Upper lobe of right lung (tissue), 1 donor: Measurements from ENCODE around the gene SUSD3. TPM values are rescaled to one million over a fixed set of nuclear protein-coding genes. Genes with fewer than 3 reads are reported as not detected.
A peak's percentile ranks its signal among the peaks of the same experiment; 100 is the strongest.
"Not testable (repeated sequence)": the region's sequence is repeated elsewhere in the genome, so short reads cannot be mapped to it uniquely, and the experiment has no call there.

Experiments used
- ATAC-seq: fragments of 200-7000 bp; cut with Tn5 transposase; one replicate; pipeline ENCODE4 v1.9.1; 2020; ENCODE audit warnings: mild to moderate bottlenecking, moderate library complexity
- DNase-seq: peaks from one replicate; pipeline ENCODE4 v3.0.0-alpha.2; 2020
- H3K27ac ChIP-seq: fragments of 200-600 bp; one replicate; pipeline ENCODE4 v1.8.0; 2022
- H3K27me3 ChIP-seq: fragments of 200-600 bp; one replicate; pipeline ENCODE4 v1.8.0; 2022; ENCODE audit warnings: mild to moderate bottlenecking
- H3K36me3 ChIP-seq: fragments of 200-600 bp; one replicate; pipeline ENCODE4 v1.8.0; 2022
- H3K4me1 ChIP-seq: fragments of 200-600 bp; one replicate; pipeline ENCODE4 v1.8.0; 2022
- H3K4me3 ChIP-seq: fragments of 200-600 bp; one replicate; pipeline ENCODE4 v1.8.0; 2022; ENCODE audit warnings: mild to moderate bottlenecking
- H3K9me3 ChIP-seq: fragments of 200-600 bp; one replicate; pipeline ENCODE4 v1.8.0; 2022
- CTCF ChIP-seq: fragments of 200-600 bp; IDR thresholded peaks from one replicate; pipeline ENCODE4 v1.8.0; 2022; ENCODE audit warnings: antibody characterized with exemption
- intact Hi-C: fragments of 100-400 bp; cut with DNase I; formaldehyde crosslinking; loops from one replicate; pipeline ENCODE4 v1.11.0; 2022
- total RNA-seq: library from RNA; stranded (reverse); fragmentation: NEBNext Ultra II Directional; extraction: Animal tissue kit (Norgen Biotek cat#: 25700); gene quantifications from one replicate; pipeline ENCODE4 v1.2.1, GENCODE V29; 2021
- donor health status: DM: no; HTN: yes; CAD: no; lungs with severe emphysema.

SUSD3 gene
- total RNA-seq, 1 donor from 2014 or later, result 4.8 TPM

- H3K4me1 ChIP-seq, result no peaks in the 10 kb centered on the region
- no peaks in the 10 kb centered on the region for H3K27me3 ChIP-seq
- intact Hi-C loops, result no loop called here
- no peak for TF ChIP-seq CTCF
- ATAC-seq (no peak), DNase-seq (peak; percentile 41)
- no peak overlapping the region for H3K27ac ChIP-seq
- H3K4me3 ChIP-seq, result no peak overlapping the region
- H3K9me3 ChIP-seq, result no peaks in the 10 kb centered on the region
- no peaks in the 10 kb centered on the region for H3K36me3 ChIP-seq
Measured at GRCh38 chr9:93012963-93013855, 45.3 kb upstream of the SUSD3 start.

GRCh38 chr9:93013856-93014582, 44.5 kb upstream of the SUSD3 start:
- no peak overlapping the region for H3K27ac ChIP-seq
- TF ChIP-seq CTCF, result no peak
- no peaks in the 10 kb centered on the region for H3K9me3 ChIP-seq
- ATAC-seq (no peak), DNase-seq (peak; percentile 40)
- intact Hi-C loops, result no loop called here
- H3K4me1 ChIP-seq, result no peaks in the 10 kb centered on the region
- H3K4me3 ChIP-seq, result no peak overlapping the region
- no peaks in the 10 kb centered on the region for H3K27me3 ChIP-seq
- H3K36me3 ChIP-seq, result no peaks in the 10 kb centered on the region

GRCh38 chr9:93015190-93015589, 43.3 kb upstream of the SUSD3 start:
- DNase-seq, result peak; percentile 68
- H3K27ac ChIP-seq, H3K27me3 ChIP-seq, H3K36me3 ChIP-seq, H3K4me1 ChIP-seq, H3K4me3 ChIP-seq, ATAC-seq, intact Hi-C loops, H3K9me3 ChIP-seq: not testable (repeated sequence)

GRCh38 chr9:93017621-93018020, 40.9 kb upstream of the SUSD3 start:
- intact Hi-C loops, result no loop called here
- peak; percentile 57 for DNase-seq
- ATAC-seq, result no peak
- peaks cover 17% of the 10 kb centered on the region for H3K36me3 ChIP-seq
- no peak overlapping the region for H3K27ac ChIP-seq
- no peaks in the 10 kb centered on the region for H3K27me3 ChIP-seq
- TF ChIP-seq CTCF, result no peak
- no peak overlapping the region for H3K4me3 ChIP-seq
- H3K4me1 ChIP-seq, result no peaks in the 10 kb centered on the region
- no peaks in the 10 kb centered on the region for H3K9me3 ChIP-seq

GRCh38 chr9:93020151-93020550, 38.4 kb upstream of the SUSD3 start:
- Histone ChIP-seq H3K9me3 (no peaks in the 10 kb centered on the region), H3K27ac (no peak overlapping the region), H3K4me1 (no peaks in the 10 kb centered on the region), H3K36me3 (peaks cover 17% of the 10 kb centered on the region), H3K4me3 (no peak overlapping the region), H3K27me3 (no peaks in the 10 kb centered on the region)
- TF ChIP-seq CTCF, result no peak
- DNase-seq, result peak; percentile 37
- ATAC-seq, result no peak
- intact Hi-C loops, result no loop called here
